Measurements from ENCODE around the gene GHSR.

GRCh38 chr3:172478116-172478515 is 29.9 kb upstream of the GHSR start:
- no peak for TF ChIP-seq CTCF (optimal IDR thresholded peaks at IDR 0.05 in 1 of 3, IDR thresholded peaks at IDR 0.05 in 1 of 3, conservative IDR thresholded peaks at IDR 0.05 in 1 of 3; ENCODE audit: extremely low read depth in 1 of 3, insufficient read depth in 2 of 3, low read length in 3 of 3)
- no peak for TF ChIP-seq EZH2 (IDR thresholded peaks at IDR 0.05; ENCODE audit: low read length)

All from keratinocyte (primary cell).